IMR-90 (cell line): ENCODE measurements around the gene EML1. TPM values are rescaled to one million over a fixed set of nuclear protein-coding genes. Genes with fewer than 3 reads are reported as not detected.

Source experiments
- ATAC-seq: fragments of 200-7000 bp; cut with Tn5 transposase; 2 replicates; pipeline ENCODE4 v1.9.1; 2020; ENCODE audit warnings: low read depth, mild to moderate bottlenecking, moderate library complexity
- BruUV-seq: library from RNA; stranded (reverse); fragments of 400-500 nt; replicated peaks from 2 replicates; lab custom pipeline; 2021; lab: Mats Ljungman, UMichigan
- CTCF ChIA-PET: fragments of 300-600 bp; formaldehyde crosslinking; extraction: SDS; loops from one replicate; lab custom pipeline; 2021; ENCODE audit warnings: antibody characterized with exemption; lab: Yijun Ruan, JAX
- POLR2A ChIA-PET: fragments of 300-600 bp; sonication (Branson Sonifier 250); formaldehyde crosslinking; loops from one replicate; lab custom pipeline; 2022; ENCODE audit warnings: antibody characterized with exemption; ENCODE audit not compliant: unreplicated experiment; lab: Charles Lee
- DNase-seq: peaks from one replicate; pipeline ENCODE4 v3.0.0; 2013
- H2AFZ ChIP-seq: replicated peaks from 2 replicates; pipeline ENCODE3; 2013; ENCODE audit warnings: low read length, mild to moderate bottlenecking; ENCODE audit not compliant: poor library complexity
- H2AK5ac ChIP-seq: 2 replicates; pipeline ENCODE4 v1.6.1; 2013; ENCODE audit warnings: low read depth, low read length, inconsistent platforms
- H2AK9ac ChIP-seq: replicated peaks from 2 replicates; pipeline ENCODE3; 2013; ENCODE audit warnings: mild to moderate bottlenecking, low read depth, low read length, moderate library complexity; ENCODE audit not compliant: poor library complexity
- H2BK120ac ChIP-seq: 2 replicates; pipeline ENCODE4 v1.6.1; 2013; ENCODE audit warnings: low read depth, low read length, inconsistent platforms
- H2BK15ac ChIP-seq: 3 replicates; pipeline ENCODE4 v1.6.1; 2013; ENCODE audit warnings: low read depth, low read length, inconsistent platforms
- H2BK20ac ChIP-seq: 2 replicates; pipeline ENCODE4 v1.6.1; 2013; ENCODE audit warnings: low read depth, mild to moderate bottlenecking, inconsistent platforms, low read length, moderate library complexity
- H2BK5ac ChIP-seq: 2 replicates; pipeline ENCODE4 v1.6.1; 2013; ENCODE audit warnings: mild to moderate bottlenecking, low read depth, low read length, inconsistent platforms; ENCODE audit not compliant: poor library complexity, severe bottlenecking
- H3K14ac ChIP-seq: replicated peaks from 2 replicates; pipeline ENCODE4 v1.6.1; 2013; ENCODE audit warnings: low read depth, low read length, inconsistent platforms
- H3K18ac ChIP-seq: 2 replicates; pipeline ENCODE4 v1.6.1; 2013; ENCODE audit warnings: low read depth, low read length, control low read depth
- H3K23ac ChIP-seq: 2 replicates; pipeline ENCODE4 v1.6.1; 2013; ENCODE audit warnings: low read depth, low read length, inconsistent platforms
- H3K27ac ChIP-seq: 2 replicates; pipeline ENCODE4 v1.5.1; 2013; ENCODE audit warnings: mild to moderate bottlenecking, control low read depth, low read length; ENCODE audit not compliant: insufficient read depth
- H3K27me3 ChIP-seq: 2 replicates; pipeline ENCODE4 v1.6.1; 2013; ENCODE audit warnings: low read length; ENCODE audit not compliant: control insufficient read depth, insufficient read depth
- H3K36me3 ChIP-seq: 2 replicates; pipeline ENCODE4 v1.6.1; 2013; ENCODE audit warnings: low read length, mixed read lengths; ENCODE audit not compliant: control insufficient read depth, insufficient read depth
- H3K4ac ChIP-seq: 2 replicates; pipeline ENCODE4 v1.6.1; 2013; ENCODE audit warnings: low read depth, low read length, inconsistent platforms
- H3K4me1 ChIP-seq: 2 replicates; pipeline ENCODE4 v1.6.1; 2013; ENCODE audit warnings: low read length, mixed read lengths; ENCODE audit not compliant: control insufficient read depth, insufficient read depth
- H3K4me2 ChIP-seq: 2 replicates; pipeline ENCODE4 v1.6.1; 2013; ENCODE audit warnings: low read depth, mild to moderate bottlenecking, control low read depth, low read length, moderate library complexity
- H3K4me3 ChIP-seq: 2 replicates; pipeline ENCODE4 v1.5.1; 2013; ENCODE audit warnings: low read depth, mild to moderate bottlenecking, control low read depth, low read length, moderate library complexity; ENCODE audit not compliant: insufficient read depth
- H3K56ac ChIP-seq: 2 replicates; pipeline ENCODE4 v1.6.1; 2013; ENCODE audit warnings: low read length, inconsistent platforms; ENCODE audit not compliant: insufficient read depth; ENCODE audit errors: extremely low read depth
- H3K79me1 ChIP-seq, 2 experiments: 2 replicates each; pipeline ENCODE4 v1.6.1; 2013; ENCODE audit warnings: low read length in 2 of 2, inconsistent platforms in 1 of 2, low read depth in 1 of 2
- H3K9ac ChIP-seq: 2 replicates; pipeline ENCODE4 v1.6.1; 2013; ENCODE audit warnings: low read depth, low read length, control low read depth
- H3K9me1 ChIP-seq: 2 replicates; pipeline ENCODE4 v1.6.1; 2013; ENCODE audit warnings: low read length, inconsistent platforms; ENCODE audit not compliant: insufficient read depth
- H3K9me3 ChIP-seq: 2 replicates; pipeline ENCODE4 v1.6.1; 2013; ENCODE audit warnings: low read length; ENCODE audit not compliant: control insufficient read depth, insufficient read depth
- H4K20me1 ChIP-seq: 2 replicates; pipeline ENCODE4 v1.6.1; 2013; ENCODE audit warnings: low read length, inconsistent platforms; ENCODE audit not compliant: insufficient read depth
- H4K5ac ChIP-seq: 2 replicates; pipeline ENCODE4 v1.6.1; 2013; ENCODE audit warnings: mild to moderate bottlenecking, low read depth, low read length, control low read depth
- H4K8ac ChIP-seq, 2 experiments: 2 replicates each; pipeline ENCODE4 v1.6.1; 2013; ENCODE audit warnings: low read depth in 2 of 2, low read length in 2 of 2, control low read depth in 1 of 2, inconsistent platforms in 1 of 2
- H4K91ac ChIP-seq: 2 replicates; pipeline ENCODE4 v1.6.1; 2013; ENCODE audit warnings: low read depth, low read length, inconsistent platforms; ENCODE audit not compliant: insufficient read depth
- FOS ChIP-seq: fragments of 150-350 bp; IDR thresholded peaks from 2 replicates; pipeline ENCODE4 v1.6.1; 2016; ENCODE audit warnings: low read depth, low read length
- WGBS, 2 experiments: methylation state at CpG; one replicate each; pipeline versions ENCODE4 v1.1.5 to v1.1.7; 2013; ENCODE audit warnings: missing lambda C conversion rate in 2 of 2; ENCODE audit not compliant: insufficient read length in 1 of 2; ENCODE audit errors: extremely low coverage in 2 of 2; 5-methylcytosine and 5-hydroxymethylcytosine counted together
- dilution Hi-C: fragments of 300-500 bp; cut with HindIII; formaldehyde crosslinking; loops from one replicate; pipeline ENCODE4 v1.14.3; 2018; ENCODE audit warnings: low sequenced_read_pairs; ENCODE audit not compliant: unreplicated experiment
- in situ Hi-C: fragments of 300-500 bp; cut with MboI; formaldehyde crosslinking; loops from 3 replicates; pipeline ENCODE4 v1.14.3; 2019; ENCODE audit warnings: low sequenced_read_pairs, inconsistent platforms, mixed read lengths
- intact Hi-C: fragments of 100-400 bp; cut with micrococcal nuclease; formaldehyde crosslinking; loops from 2 replicates; pipeline ENCODE4 v1.10.0; 2022
- polyA plus RNA-seq, 3 experiments: library from polyadenylated mRNA; depleted of rRNA; stranded (reverse); fragments of >200 nt; gene quantifications; 2 replicates each; pipeline ENCODE4 v1.2.3, GENCODE V29; 2012; ENCODE audit warnings: low replicate concordance in 1 of 3
- total RNA-seq: library from RNA; depleted of rRNA; stranded (reverse); fragments of >200 nt; gene quantifications from 2 replicates; pipeline ENCODE4 v1.2.3, GENCODE V29; 2012

The EML1 gene
- total and polyA plus RNA-seq, 2 of the 4 experiments (the other 2 are of a cell fraction): 14.0 to 42.3 TPM

DNA sequence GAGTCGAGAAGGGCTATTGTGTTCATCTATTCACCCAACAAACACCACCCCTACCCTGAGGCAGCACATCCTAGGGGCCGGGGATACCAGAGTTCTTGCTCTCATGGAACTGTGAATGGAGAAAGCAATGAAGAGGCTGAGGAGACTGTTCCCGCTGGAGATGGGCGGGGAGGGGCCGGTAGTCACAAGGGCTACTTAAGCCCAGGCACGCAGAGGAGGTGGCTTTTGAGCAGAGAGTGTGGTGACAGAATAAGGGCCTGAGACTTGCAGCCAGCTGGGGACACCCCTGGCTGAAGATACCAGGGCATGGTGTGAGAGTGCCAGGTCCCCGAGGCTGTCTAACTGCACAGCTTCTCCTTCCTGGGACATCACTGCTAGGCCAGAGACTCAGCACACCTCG is 157.9 kb downstream of the EML1 start:
- BruUV-seq: no TSS peak
- no peak overlapping the region for H3K27ac ChIP-seq
- dilution Hi-C loops: no loop called here

More for the DNA sequence above, 157.9 kb downstream of the EML1 start:
- Histone ChIP-seq H2BK120ac (no peak overlapping the region), H3K36me3 (no peaks in the 10 kb centered on the region), H3K23ac (no peak overlapping the region), H4K8ac (no peak overlapping the region), H3K27me3 (peaks cover 9% of the 10 kb centered on the region; the same call in 1 of the 2 replicates), H2BK20ac (no peak overlapping the region), H2AFZ (no peak overlapping the region), H3K18ac (no peak overlapping the region), H4K91ac (no peak overlapping the region), H3K9ac (no peak overlapping the region), H3K9me1 (no peaks in the 10 kb centered on the region), H3K4ac (no peak overlapping the region), H2BK15ac (no peak overlapping the region), H2AK5ac (no peak overlapping the region), H4K5ac (no peak overlapping the region), H4K20me1 (no peaks in the 10 kb centered on the region), H2AK9ac (no peak overlapping the region), H3K4me1 (no peaks in the 10 kb centered on the region), H3K4me2 (no peak overlapping the region), H3K9me3 (no peaks in the 10 kb centered on the region), H3K4me3 (no peak overlapping the region), H3K14ac (no peak overlapping the region), H3K79me1 (no peaks in the 10 kb centered on the region), H3K56ac (no peak overlapping the region), H2BK5ac (no peak overlapping the region)
- in situ Hi-C loops: no loop called here
- DNase-seq: no peak
- CTCF ChIA-PET: no interaction called here
- ATAC-seq: no peak
- intact Hi-C loops: no loop called here
- 55% methylated on average over 2 of the region's 8 CpGs; no CpG with 5 or more reads in 1 of the 2 experiments for WGBS, 2 experiments
- TF ChIP-seq FOS: no peak
- POLR2A ChIA-PET: no interaction called here
